Endothelial cell (in vitro differentiated cells): ENCODE measurements around the gene RHEX. TPM values are rescaled to one million over a fixed set of nuclear protein-coding genes. Genes with fewer than 3 reads are reported as not detected.

Experiments used
- DNase-seq: peaks from one replicate; pipeline ENCODE4 v3.0.0; 2021; ENCODE audit warnings: low spot score
- H3K27ac Mint-ChIP-seq: one replicate; pipeline ENCODE4 v1.8.0; 2021; ENCODE audit warnings: mixed read lengths, inconsistent platforms; ENCODE audit not compliant: unreplicated experiment
- H3K27me3 Mint-ChIP-seq: one replicate; pipeline ENCODE4 v1.8.0; 2021; ENCODE audit warnings: mild to moderate bottlenecking, moderate library complexity, mixed read lengths, inconsistent platforms; ENCODE audit not compliant: unreplicated experiment
- H3K36me3 Mint-ChIP-seq: one replicate; pipeline ENCODE4 v1.8.0; 2021; ENCODE audit warnings: mild to moderate bottlenecking, low read depth, mixed read lengths, inconsistent platforms; ENCODE audit not compliant: unreplicated experiment
- H3K4me1 Mint-ChIP-seq: one replicate; pipeline ENCODE4 v1.8.0; 2021; ENCODE audit warnings: mild to moderate bottlenecking, mixed read lengths, inconsistent platforms; ENCODE audit not compliant: unreplicated experiment
- H3K4me3 Mint-ChIP-seq: one replicate; pipeline ENCODE4 v1.8.0; 2021; ENCODE audit warnings: mild to moderate bottlenecking, mixed read lengths, inconsistent platforms; ENCODE audit not compliant: unreplicated experiment
- H3K9me3 Mint-ChIP-seq: one replicate; pipeline ENCODE4 v1.8.0; 2021; ENCODE audit warnings: mixed read lengths, inconsistent platforms; ENCODE audit not compliant: unreplicated experiment
- CTCF ChIP-seq: fragments of 200-600 bp; sonication (generic); IDR thresholded peaks from one replicate; pipeline ENCODE4 v1.5.0; 2021; ENCODE audit warnings: antibody characterized with exemption; ENCODE audit not compliant: unreplicated experiment
- total RNA-seq: library from RNA; stranded (reverse); fragmentation: NEBNext Ultra II Directional; extraction: Animal tissue kit (Norgen Biotek cat#: 25700); gene quantifications from one replicate; pipeline ENCODE4 v1.2.1, GENCODE V29; 2021; ENCODE audit not compliant: unreplicated experiment

Gene RHEX
- total RNA-seq, 1 donor from 2014 or later, result not detected

DNA sequence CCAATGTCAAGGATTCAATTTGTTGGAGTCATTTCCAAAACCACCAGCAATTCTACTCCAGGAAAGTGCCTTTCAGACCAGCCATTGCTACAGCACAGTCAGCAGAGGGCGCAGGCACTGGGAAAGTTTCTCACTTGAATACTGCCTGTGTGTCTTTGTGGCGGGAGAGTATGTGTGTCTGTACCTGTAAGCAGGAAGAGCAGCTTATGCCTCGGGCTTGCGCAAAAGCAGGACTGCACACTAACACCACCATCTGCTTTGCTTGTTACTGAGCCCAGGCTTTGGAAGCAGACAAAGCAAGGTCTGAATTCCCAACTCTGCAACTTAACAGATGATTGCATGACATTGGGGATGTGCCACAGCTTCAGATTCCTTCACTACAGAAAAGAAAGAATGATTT is 22.3 kb upstream of the RHEX start:
- Mint-ChIP-seq H3K9me3 (no peaks in the 10 kb centered on the region), H3K27me3 (peaks cover 5% of the 10 kb centered on the region), H3K4me1 (no peaks in the 10 kb centered on the region), H3K36me3 (no peaks in the 10 kb centered on the region), H3K4me3 (no peak overlapping the region), H3K27ac (no peak overlapping the region)
- peak; percentile 60 for TF ChIP-seq CTCF
- peak; percentile 72 for DNase-seq

DNA sequence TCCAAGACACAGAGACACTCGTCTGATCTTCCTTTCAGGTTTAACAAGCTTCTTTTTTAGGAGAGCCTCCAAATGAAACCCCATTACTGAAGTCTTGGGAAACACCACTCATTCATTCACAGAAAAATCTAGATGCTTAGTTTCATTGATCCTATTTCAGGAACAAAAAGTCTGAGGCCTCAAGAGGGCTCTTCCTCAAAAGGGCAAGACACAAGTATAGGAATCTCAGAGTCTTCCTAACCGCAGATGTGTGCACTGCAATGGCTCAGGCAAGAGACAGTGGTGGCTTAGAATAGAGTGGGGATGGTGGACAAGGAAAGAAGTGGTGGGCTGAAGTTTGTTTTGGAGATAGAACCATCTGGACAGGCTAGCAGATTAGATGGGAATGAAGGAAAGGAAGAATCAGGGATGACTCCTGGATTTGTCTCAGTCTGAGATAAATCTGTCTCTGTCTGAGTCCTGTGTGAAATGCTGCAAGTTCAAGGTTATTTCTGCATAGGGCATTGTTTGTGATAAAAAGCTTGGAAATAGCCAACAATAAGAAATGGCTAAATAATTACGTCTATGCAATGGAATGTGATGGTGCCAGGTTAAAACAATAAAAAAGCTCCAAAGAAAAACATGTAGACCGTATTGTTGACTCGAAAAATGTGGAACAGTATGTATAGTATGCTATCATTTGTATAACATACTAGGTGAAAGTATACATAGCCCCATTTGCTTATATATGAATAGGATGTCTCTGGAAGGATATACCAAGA is 20.4 kb upstream of the RHEX start:
- H3K27ac Mint-ChIP-seq, result no peak overlapping the region
- no peak for DNase-seq
- no peak overlapping the region for H3K4me3 Mint-ChIP-seq
- no peak for TF ChIP-seq CTCF
- H3K9me3 Mint-ChIP-seq, result no peaks in the 10 kb centered on the region
- no peaks in the 10 kb centered on the region for H3K4me1 Mint-ChIP-seq
- H3K36me3 Mint-ChIP-seq, result no peaks in the 10 kb centered on the region
- H3K27me3 Mint-ChIP-seq, result peaks cover 5% of the 10 kb centered on the region

GRCh38 chr1:206035027-206035426 is 17.9 kb upstream of the RHEX start:
- no peak for DNase-seq
- TF ChIP-seq CTCF, result no peak
- Mint-ChIP-seq H3K4me3 (no peak overlapping the region), H3K36me3 (no peaks in the 10 kb centered on the region), H3K9me3 (no peaks in the 10 kb centered on the region), H3K27me3 (no peaks in the 10 kb centered on the region), H3K4me1 (no peaks in the 10 kb centered on the region), H3K27ac (no peak overlapping the region)

- no peak for TF ChIP-seq CTCF
- Mint-ChIP-seq H3K36me3 (no peaks in the 10 kb centered on the region), H3K27me3 (no peaks in the 10 kb centered on the region), H3K4me1 (no peaks in the 10 kb centered on the region), H3K9me3 (no peaks in the 10 kb centered on the region), H3K27ac (no peak overlapping the region), H3K4me3 (no peak overlapping the region)
- DNase-seq, result no peak
These were observed 16.1 kb upstream of the RHEX start for GRCh38 chr1:206036663-206037455.

GRCh38 chr1:206037581-206037980 is 15.4 kb upstream of the RHEX start:
- H3K4me1 Mint-ChIP-seq, result no peaks in the 10 kb centered on the region
- DNase-seq, result no peak
- H3K36me3 Mint-ChIP-seq, result no peaks in the 10 kb centered on the region
- no peak overlapping the region for H3K27ac Mint-ChIP-seq
- no peak overlapping the region for H3K4me3 Mint-ChIP-seq
- no peak for TF ChIP-seq CTCF
- H3K27me3 Mint-ChIP-seq, result no peaks in the 10 kb centered on the region
- H3K9me3 Mint-ChIP-seq, result no peaks in the 10 kb centered on the region
